ENCODE data around the gene FNDC10.
A peak's percentile ranks its signal among the peaks of the same experiment; 100 is the strongest.
"Not testable (repeated sequence)": the region's sequence is repeated elsewhere in the genome, so short reads cannot be mapped to it uniquely, and the experiment has no call there.

The FNDC10 gene

GRCh38 chr1:1564268-1564667 lies 35.7 kb downstream of the FNDC10 start:
- TF ChIP-seq CTCF (conservative IDR thresholded peaks at IDR 0.05) = no peak
- H3K27ac ChIP-seq = no peak overlapping the region

GRCh38 chr1:1563688-1564087 lies 36.2 kb downstream of the FNDC10 start:
- TF ChIP-seq CTCF (conservative IDR thresholded peaks at IDR 0.05) = no peak
- H3K27ac ChIP-seq = no peak overlapping the region

DNA sequence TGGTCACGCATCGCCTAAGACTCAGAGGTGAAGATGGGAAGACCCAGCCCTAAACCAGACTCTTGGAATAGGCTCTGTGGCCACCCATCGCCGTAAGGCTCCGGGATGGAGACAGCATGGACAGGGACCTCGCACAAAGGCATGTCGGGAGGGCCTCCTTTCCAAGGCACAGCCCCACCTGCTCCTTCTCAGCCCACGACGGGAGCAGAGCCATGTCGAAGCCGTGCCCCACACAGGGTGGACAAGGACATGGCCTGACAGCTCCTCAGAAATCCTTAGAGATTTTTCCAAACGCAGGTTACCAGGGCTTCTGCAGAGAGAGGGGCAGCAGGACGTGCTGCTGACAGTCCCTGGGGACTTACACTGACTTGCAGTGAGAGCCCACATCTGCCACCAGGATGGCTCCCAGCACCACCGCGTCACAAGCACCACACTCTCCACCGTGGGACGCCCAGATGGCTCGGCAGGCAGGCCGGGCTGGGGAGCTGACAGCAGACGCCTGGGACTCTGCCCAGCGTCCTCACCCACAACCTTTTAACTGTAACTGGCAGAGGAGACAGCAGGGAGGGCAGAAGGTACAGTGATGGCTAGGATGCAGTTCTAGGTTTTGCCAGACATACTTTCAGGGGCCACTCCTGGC lies 37.3 kb downstream of the FNDC10 start:
- no peak for TF ChIP-seq CTCF (conservative IDR thresholded peaks at IDR 0.05)
- H3K27ac ChIP-seq = no peak overlapping the region

DNA sequence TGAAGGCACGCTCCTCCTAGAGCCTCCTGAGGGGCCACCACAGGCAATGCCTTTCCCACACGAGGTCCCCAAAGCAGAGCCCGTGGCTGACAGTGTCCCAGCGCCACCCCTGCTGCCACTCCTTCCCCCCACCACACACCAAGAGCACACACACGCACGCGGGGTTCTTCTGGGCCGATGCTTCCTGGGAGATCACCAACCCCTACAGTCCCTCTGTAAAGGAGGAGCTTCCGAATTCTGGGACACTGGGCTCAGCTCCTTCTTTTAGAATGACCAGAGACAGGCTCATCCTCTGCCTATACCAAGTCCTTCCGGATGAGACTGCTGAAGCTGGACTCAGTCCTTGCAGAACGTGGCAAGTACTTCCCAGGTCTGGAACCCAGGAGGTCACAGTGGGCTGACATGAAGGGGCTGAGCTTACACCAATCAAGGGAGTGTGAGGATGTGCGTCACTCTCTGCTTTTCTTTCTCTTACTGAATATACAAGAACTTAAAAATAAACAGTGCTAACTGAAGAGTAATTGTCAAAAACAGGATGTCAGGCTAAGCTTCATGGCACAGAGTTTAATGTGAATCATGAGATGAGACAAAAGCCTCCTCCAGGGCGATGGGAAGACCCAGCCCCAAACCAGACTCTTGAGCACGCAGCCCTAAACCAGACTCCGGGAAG lies 38.0 kb downstream of the FNDC10 start:
- H3K27ac ChIP-seq = no peak overlapping the region
- TF ChIP-seq CTCF (conservative IDR thresholded peaks at IDR 0.05) = no peak

GRCh38 chr1:1560178-1560577 lies 39.8 kb downstream of the FNDC10 start:
- TF ChIP-seq CTCF (conservative IDR thresholded peaks at IDR 0.05) = no peak
- H3K27ac ChIP-seq = peak overlapping the region; percentile 56; the same call in 1 of the 2 replicates

GRCh38 chr1:1559066-1559465 lies 40.9 kb downstream of the FNDC10 start:
- peak overlapping the region; percentile 56 for H3K27ac ChIP-seq
- TF ChIP-seq CTCF (conservative IDR thresholded peaks at IDR 0.05) = no peak

DNA sequence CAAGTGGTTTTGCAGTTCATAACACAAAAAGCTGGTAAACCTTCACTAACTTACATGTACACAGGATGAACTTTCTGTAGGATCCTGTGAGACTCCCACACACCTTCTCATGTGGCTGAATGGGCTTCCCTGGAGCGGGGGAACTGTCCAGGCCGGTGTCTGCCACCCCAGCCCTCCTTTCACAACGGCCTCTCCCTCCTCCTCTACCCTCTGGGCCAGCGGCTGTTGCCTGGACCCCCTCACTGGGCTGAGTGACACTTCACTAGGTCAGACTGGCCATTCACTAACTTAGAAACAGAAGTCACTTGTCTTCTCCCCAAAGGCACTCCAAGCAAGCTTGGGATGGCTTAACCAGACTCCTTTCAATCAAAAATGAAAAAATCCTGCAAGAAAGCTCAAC lies 41.3 kb downstream of the FNDC10 start:
- peak overlapping the region; percentile 56 for H3K27ac ChIP-seq
- no peak for TF ChIP-seq CTCF (conservative IDR thresholded peaks at IDR 0.05)

- H3K27ac ChIP-seq = not testable (repeated sequence)
Observed at GRCh38 chr1:1557688-1558087, 42.2 kb downstream of the FNDC10 start.

GRCh38 chr1:1556961-1557360 lies 43.0 kb downstream of the FNDC10 start:
- not testable (repeated sequence) for H3K27ac ChIP-seq

Data from VCaP (cell line).